ENCODE results near the gene GALM. TPM values are rescaled to one million over a fixed set of nuclear protein-coding genes. Genes with fewer than 3 reads are reported as not detected.

GALM gene
- total and polyA plus RNA-seq, 2 of the 8 experiments (the other 6 are each of a cell fraction or from before 2014, with no cell fraction given): 9.9 to 13.1 TPM

GRCh38 chr2:38754049-38754448, 88.1 kb downstream of the GALM start:
- Histone ChIP-seq H2AK5ac (ENCODE audit: low read depth, low read length) (no peak overlapping the region), H3K9me3 (ENCODE audit: insufficient read depth in 2 of 2, low read depth in 1 of 2, low read length in 1 of 2) (peaks cover 0 to 7% of the 10 kb centered on the region in 2 experiments; a peak in 1 of 4 replicates), H3K14ac (ENCODE audit: insufficient read length) (no peak overlapping the region), H4K20me1 (replicated peaks in 1 of 2; ENCODE audit: control insufficient read depth in 1 of 2, insufficient read depth in 2 of 2, low read length in 2 of 2) (peaks cover 10 to 11% of the 10 kb centered on the region in 2 experiments), H3K9ac (replicated peaks in 1 of 4; ENCODE audit: extremely low read depth in 1 of 4, low read depth in 3 of 4, low read length in 3 of 4) (no peak overlapping the region), H2BK120ac (replicated peaks; ENCODE audit: low read depth, low read length) (no peak overlapping the region), H3K27me3 (replicated peaks in 1 of 4; ENCODE audit: control insufficient read depth in 3 of 4, extremely low read depth in 1 of 4, insufficient read depth in 3 of 4, low read length in 3 of 4) (no peaks in the 10 kb centered on the region), H3K4me2 (ENCODE audit: insufficient read depth in 1 of 2, low read depth in 2 of 2, low read length in 2 of 2) (no peak overlapping the region), H3K36me3 (ENCODE audit: control insufficient read depth in 2 of 4, insufficient read depth in 4 of 4, low read length in 3 of 4) (peaks cover under 1 to 10% (median 7%) of the 10 kb centered on the region in 4 experiments; a peak in 7 of 8 replicates), H3K79me1 (ENCODE audit: low read depth, low read length) (no peaks in the 10 kb centered on the region), H2BK20ac (ENCODE audit: low read length) (no peak overlapping the region), H3K23ac (ENCODE audit: insufficient read length) (no peak overlapping the region), H3K18ac (ENCODE audit: extremely low read depth, low read length) (no peak overlapping the region), H2BK15ac (ENCODE audit: low read length) (no peak overlapping the region), H2BK12ac (ENCODE audit: low read depth, low read length) (no peak overlapping the region), H3K23me2 (ENCODE audit: low read depth, low read length) (peaks cover 7% of the 10 kb centered on the region; the same call in 1 of the 2 replicates), H3K4me1 (replicated peaks in 1 of 4; ENCODE audit: control insufficient read depth in 3 of 4, insufficient read depth in 4 of 4, low read length in 3 of 4) (peaks cover 0 to 4% (median under 1%) of the 10 kb centered on the region in 4 experiments; a peak in 3 of 7 replicates), H4K91ac (replicated peaks; ENCODE audit: insufficient read length, low read length) (no peak overlapping the region), H2BK5ac (ENCODE audit: low read depth, low read length) (no peak overlapping the region), H3K4me3 (ENCODE audit: extremely low read depth in 1 of 4, insufficient read depth in 2 of 4, low read depth in 3 of 4, low read length in 4 of 4) (no peak overlapping the region), H4K8ac (ENCODE audit: extremely low read depth, insufficient read depth, low read length) (no peak overlapping the region), H4K5ac (ENCODE audit: insufficient read length, low read depth, low read length) (no peak overlapping the region), H3K27ac (ENCODE audit: low read depth, low read length) (no peak overlapping the region), H3K79me2 (ENCODE audit: control insufficient read depth in 1 of 2, insufficient read depth in 2 of 2, low read length in 2 of 2) (peaks cover 16 to 21% of the 10 kb centered on the region in 2 experiments), H2AFZ (ENCODE audit: low read length) (no peak overlapping the region), H3K4ac (replicated peaks; ENCODE audit: insufficient read length, low read depth, low read length) (no peak overlapping the region), H3K56ac (replicated peaks; ENCODE audit: insufficient read length, low read depth, low read length) (no peak overlapping the region)
- no peak for TF ChIP-seq ZNF274 (IDR thresholded peaks at IDR 0.05; ENCODE audit: borderline replicate concordance, extremely low read depth, low read length)
- TF ChIP-seq CHD1 (IDR thresholded peaks at IDR 0.05; ENCODE audit: low read depth, low read length): no peak
- FAIRE-seq (no peak), DNase-seq (ENCODE audit: low read depth in 1 of 2, low spot score in 2 of 2) (no peak)
- ChIA-PET POLR2A (ENCODE audit: partially characterized antibody) (interaction anchor here (1.2 to 14.7 kb wide), 2 partner anchors 13 to 21 kb away, joined by 3 to 486 read pairs; no protein-coding TSS in a partner anchor), CTCF (ENCODE audit: partially characterized antibody) (interaction anchor here (0.6 to 1.6 kb wide), 2 partner anchors 8 to 86 kb away, joined by 5 to 6 read pairs; no protein-coding TSS in a partner anchor)
